ENCODE data around the gene PMF1. TPM values are rescaled to one million over a fixed set of nuclear protein-coding genes. Genes with fewer than 3 reads are reported as not detected.

Gene PMF1
- total RNA-seq, 2 experiments from 2014 or later, result 62.8 to 72.5 TPM

DNA sequence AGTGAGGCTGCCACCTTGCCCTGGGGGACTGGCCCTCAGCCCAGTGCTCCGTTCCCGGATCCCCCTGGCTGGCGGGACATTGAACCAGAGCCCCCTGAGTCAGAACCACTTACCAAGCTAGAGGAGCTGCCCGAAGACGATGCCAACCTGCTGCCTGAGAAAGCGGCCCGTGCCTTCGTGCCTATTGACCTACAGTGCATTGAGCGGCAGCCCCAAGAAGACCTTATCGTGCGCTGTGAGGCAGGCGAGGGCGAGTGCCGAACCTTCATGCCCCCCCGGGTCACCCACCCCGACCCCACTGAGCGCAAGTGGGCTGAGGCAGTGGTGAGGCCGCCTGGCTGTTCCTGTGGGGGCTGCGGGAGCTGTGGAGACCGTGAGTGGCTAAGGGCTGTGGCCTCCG, 72.6 kb downstream of the PMF1 start:
- DNase-seq (no peak), ATAC-seq (no peak)
- Mint-ChIP-seq H3K4me3 (no peak overlapping the region), H3K4me1 (peaks cover 32% of the 10 kb centered on the region), H3K36me3 (peaks cover 5% of the 10 kb centered on the region), H3K27me3 (no peaks in the 10 kb centered on the region), H3K27ac (no peak overlapping the region), H3K9me3 (ENCODE audit: low read depth) (no peaks in the 10 kb centered on the region)
- CTCF ChIA-PET, result interaction anchor here (0.9 to 5.5 kb wide), 3 partner anchors 10 to 34 kb away, joined by 4 to 19 read pairs (median 4); partner anchors contain the start of gene GLMP

- H3K27ac Mint-ChIP-seq, result no peak overlapping the region
- peaks cover 5% of the 10 kb centered on the region for H3K36me3 Mint-ChIP-seq
- no peak overlapping the region for H3K4me3 Mint-ChIP-seq
- H3K4me1 Mint-ChIP-seq, result peaks cover 26% of the 10 kb centered on the region
- CTCF ChIA-PET, result interaction anchor here (5.5 kb wide), 1 partner anchor 33 kb away, joined by 19 read pairs; no protein-coding TSS in a partner anchor
- no peak for DNase-seq
- no peaks in the 10 kb centered on the region for H3K27me3 Mint-ChIP-seq
- H3K9me3 Mint-ChIP-seq (ENCODE audit: low read depth), result no peaks in the 10 kb centered on the region
- ATAC-seq, result no peak
Observed at GRCh38 chr1:156286061-156286460, 73.3 kb downstream of the PMF1 start.

Other genes starting within 250 kb of the PMF1 start
- 100 to 1,000 TPM; 159 to 161 TPM for gene ARHGEF2, start 234.5 kb upstream of the PMF1 start, total RNA-seq
- 100 to 1,000 TPM; 185 to 200 TPM for gene SSR2, start 192.1 kb upstream of the PMF1 start, total RNA-seq
- 10 to 100 TPM; 40.3 to 44.8 TPM for gene UBQLN4, start 159.2 kb upstream of the PMF1 start, total RNA-seq
- gene LAMTOR2, start 158.2 kb upstream of the PMF1 start, total RNA-seq, result 10 to 100 TPM; 59.3 to 60.6 TPM
- not detected for gene RAB25, start 151.8 kb upstream of the PMF1 start, total RNA-seq
- under 1 TPM; 0.06 to 0.56 TPM for gene MEX3A, start 130.5 kb upstream of the PMF1 start, total RNA-seq
- 10 to 100 TPM; 37.3 to 41.9 TPM for gene LMNA, start 98.3 kb upstream of the PMF1 start, total RNA-seq
- 10 to 100 TPM; 14.5 to 30.6 TPM for gene SEMA4A, start 59.4 kb upstream of the PMF1 start, total RNA-seq
- 10 to 100 TPM; 41.4 to 48.4 TPM for gene SLC25A44, start 18.9 kb upstream of the PMF1 start, total RNA-seq
- 1 to 10 TPM in 1 of 2 experiments, under 1 TPM in 1; 0.93 to 1.0 TPM for gene BGLAP, start 29.2 kb downstream of the PMF1 start, total RNA-seq
- 1 to 10 TPM; 5.0 to 6.1 TPM for gene PAQR6, start 35.0 kb downstream of the PMF1 start, total RNA-seq
- 100 to 1,000 TPM in 1 of 2 experiments, 10 to 100 TPM in 1; 89.4 to 103 TPM for gene SMG5, start 69.8 kb downstream of the PMF1 start, total RNA-seq
- gene TMEM79, start 71.3 kb downstream of the PMF1 start, total RNA-seq, result 10 to 100 TPM; 10.1 to 11.6 TPM
- gene GLMP, start 82.7 kb downstream of the PMF1 start, total RNA-seq, result 10 to 100 TPM; 24.7 to 28.9 TPM
- gene VHLL, start 86.3 kb downstream of the PMF1 start, total RNA-seq, result not detected
- 100 to 1,000 TPM; 253 to 361 TPM for gene CCT3, start 125.3 kb downstream of the PMF1 start, total RNA-seq
- not detected for gene TSACC, start 125.5 kb downstream of the PMF1 start, total RNA-seq
- gene RHBG, start 156.2 kb downstream of the PMF1 start, total RNA-seq, result not detected

Measured in activated CD8-positive, alpha-beta memory T cell treated with anti-CD3 and anti-CD28 coated beads, Interleukin-2, amount 10 ng/mL, durations not matched to agents 7 days and 5 days (primary cell).